ENCODE data around the gene TMEM38A.

The TMEM38A gene

GRCh38 chr19:16652854-16653253, 8.1 kb upstream of the TMEM38A start:
- no peak for FAIRE-seq
- TF ChIP-seq CTCF (IDR thresholded peaks at IDR 0.05; ENCODE audit: insufficient read depth, missing control alignments): no peak
- DNase-seq (ENCODE audit: insufficient read length, low spot score): no peak

DNA sequence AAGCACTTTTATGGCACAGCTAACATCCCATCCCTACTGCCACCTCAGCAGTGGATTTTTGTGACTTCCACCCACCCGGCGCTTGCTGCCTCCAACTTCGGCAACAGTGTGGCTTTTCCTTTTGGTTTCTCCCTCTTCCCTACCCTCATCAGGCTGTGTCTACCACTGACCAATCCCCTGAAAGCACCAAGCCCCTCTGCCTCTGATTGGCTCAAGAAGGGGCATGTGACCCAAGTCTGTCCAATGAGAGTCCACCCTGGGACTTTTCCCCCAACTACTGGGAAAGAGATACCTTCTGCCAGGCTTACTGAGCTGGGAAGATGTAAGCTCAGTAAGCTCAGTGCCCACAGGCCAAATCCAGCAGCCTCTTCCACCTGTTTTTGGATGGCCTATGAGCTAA, 6.8 kb upstream of the TMEM38A start:
- FAIRE-seq (no peak), DNase-seq (ENCODE audit: insufficient read length, low spot score) (no peak)
- TF ChIP-seq CTCF (IDR thresholded peaks at IDR 0.05; ENCODE audit: insufficient read depth, missing control alignments): no peak

DNA sequence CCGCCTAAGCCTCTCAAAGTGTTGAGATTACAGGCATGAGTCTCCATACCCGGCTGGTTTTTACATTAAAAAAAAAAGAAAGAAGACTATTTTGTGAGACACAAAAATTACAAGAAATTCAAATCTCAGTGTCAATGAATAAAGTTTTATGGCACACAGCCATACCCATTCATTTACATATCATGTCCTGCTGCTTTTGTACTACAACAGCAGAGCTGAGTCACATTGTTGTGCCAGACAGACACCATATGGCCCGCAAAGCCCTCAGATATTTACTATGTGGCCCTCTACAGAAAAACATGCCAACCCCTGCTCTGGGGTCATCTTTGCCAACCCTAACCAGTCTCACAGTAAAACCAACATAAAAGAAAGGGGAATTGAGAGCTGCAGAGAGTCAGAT, 6.3 kb upstream of the TMEM38A start:
- DNase-seq (ENCODE audit: insufficient read length, low spot score) (no peak), FAIRE-seq (no peak)
- TF ChIP-seq CTCF (IDR thresholded peaks at IDR 0.05; ENCODE audit: insufficient read depth, missing control alignments): no peak

DNA sequence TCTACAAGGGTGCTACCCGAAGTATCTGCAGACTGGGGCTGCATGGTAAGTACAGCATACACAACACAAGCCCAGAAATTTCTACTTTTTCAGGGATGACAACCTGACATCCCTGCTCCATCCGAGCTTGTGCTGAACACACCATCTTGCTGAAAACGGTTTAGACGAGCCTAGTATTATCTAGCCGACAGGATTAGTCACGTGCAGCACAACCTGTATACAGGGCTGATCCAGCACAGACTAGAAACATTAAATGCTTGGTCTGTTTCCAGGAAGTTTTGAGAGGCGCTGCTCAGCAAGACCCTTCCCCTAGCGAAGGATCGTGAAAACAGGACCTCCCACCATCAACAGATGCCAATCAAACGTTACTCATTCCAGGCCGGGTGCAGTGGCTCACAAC, 5.2 kb upstream of the TMEM38A start:
- no peak for FAIRE-seq
- no peak for TF ChIP-seq CTCF (IDR thresholded peaks at IDR 0.05; ENCODE audit: insufficient read depth, missing control alignments)
- DNase-seq (ENCODE audit: insufficient read length, low spot score): peak; percentile 60

- TF ChIP-seq CTCF (IDR thresholded peaks at IDR 0.05; ENCODE audit: insufficient read depth, missing control alignments): no peak
- FAIRE-seq (no peak), DNase-seq (ENCODE audit: insufficient read length, low spot score) (no peak)
These were observed 3.6 kb upstream of the TMEM38A start for GRCh38 chr19:16657384-16657783.

DNA sequence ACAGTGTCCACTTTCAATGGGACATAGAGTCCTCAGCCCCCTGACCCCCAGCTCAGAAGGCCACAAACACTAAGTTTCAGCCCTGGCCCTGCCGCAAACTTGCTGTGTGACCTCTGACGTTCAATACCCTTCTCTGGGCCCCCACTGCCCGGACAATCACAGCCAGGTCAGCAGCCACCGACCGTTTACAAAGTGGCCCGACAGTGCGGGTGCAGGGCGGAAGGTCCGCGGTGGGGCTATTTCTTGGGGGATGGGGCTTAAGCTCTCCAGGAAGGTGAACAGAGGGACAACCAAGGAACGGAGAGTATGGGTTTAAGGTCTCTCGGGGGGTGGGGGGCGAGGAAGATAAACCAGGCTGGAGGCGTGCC, 1.5 kb upstream of the TMEM38A start:
- no peak for DNase-seq (ENCODE audit: insufficient read length, low spot score)
- no peak for FAIRE-seq
- no peak for TF ChIP-seq CTCF (IDR thresholded peaks at IDR 0.05; ENCODE audit: insufficient read depth, missing control alignments)

DNA sequence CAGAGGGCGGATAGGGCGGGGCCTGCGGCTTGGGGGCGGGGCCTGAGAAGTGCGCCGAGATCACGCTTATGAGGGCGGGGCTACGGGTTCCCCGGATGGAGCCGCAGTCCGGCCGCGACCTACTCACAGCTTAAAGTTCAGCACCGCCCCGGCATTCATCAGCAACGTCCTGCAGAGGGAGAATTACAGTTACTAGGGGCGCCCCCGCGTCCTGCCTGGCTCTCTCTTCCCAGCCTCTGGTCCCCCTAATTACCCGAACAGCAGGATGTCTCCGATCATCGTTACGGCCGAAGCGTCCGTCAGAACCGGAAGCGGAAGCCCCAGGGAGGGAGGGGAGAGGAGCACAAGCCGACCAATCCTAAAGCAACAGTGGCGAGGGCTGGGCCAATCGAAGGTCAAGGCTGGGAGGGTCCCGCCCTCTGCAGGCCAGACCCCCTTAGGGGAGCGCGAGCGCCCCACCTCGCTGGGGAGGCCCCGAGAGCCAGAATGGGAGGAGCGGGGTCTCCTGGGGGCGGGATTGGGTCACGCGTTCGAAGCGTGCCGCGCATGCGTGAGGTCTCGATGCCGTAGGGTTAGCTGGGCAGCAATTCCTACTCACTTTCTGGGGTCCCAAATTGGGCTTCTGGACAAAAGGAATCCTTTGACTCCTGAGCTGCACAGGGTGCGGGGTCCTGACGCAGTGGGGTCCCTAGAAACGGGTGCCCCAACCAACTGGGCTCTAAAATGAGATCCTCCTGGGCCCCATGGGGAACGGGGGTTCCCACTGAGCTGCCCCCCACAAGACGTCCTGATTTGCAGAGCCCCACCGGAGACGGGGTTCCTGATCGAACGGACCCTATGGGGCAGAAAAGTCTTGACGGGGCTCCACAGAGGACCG, 869 bp upstream of the TMEM38A start, which contains the start of gene SMIM7:
Gene SMIM7, minus strand, starts transcription at position 313 of the 877 bp plus-strand sequence. Its CDS starts 34 bp downstream, at position 279.
- TF ChIP-seq CTCF (IDR thresholded peaks at IDR 0.05; ENCODE audit: insufficient read depth, missing control alignments): peak; percentile 34
- DNase-seq (ENCODE audit: insufficient read length, low spot score) (peak; percentile 89), FAIRE-seq (no peak)
